Measurements from ENCODE around the gene SLC35G2.
"Not testable (repeated sequence)": the region's sequence is repeated elsewhere in the genome, so short reads cannot be mapped to it uniquely, and the experiment has no call there.

Gene SLC35G2

DNA sequence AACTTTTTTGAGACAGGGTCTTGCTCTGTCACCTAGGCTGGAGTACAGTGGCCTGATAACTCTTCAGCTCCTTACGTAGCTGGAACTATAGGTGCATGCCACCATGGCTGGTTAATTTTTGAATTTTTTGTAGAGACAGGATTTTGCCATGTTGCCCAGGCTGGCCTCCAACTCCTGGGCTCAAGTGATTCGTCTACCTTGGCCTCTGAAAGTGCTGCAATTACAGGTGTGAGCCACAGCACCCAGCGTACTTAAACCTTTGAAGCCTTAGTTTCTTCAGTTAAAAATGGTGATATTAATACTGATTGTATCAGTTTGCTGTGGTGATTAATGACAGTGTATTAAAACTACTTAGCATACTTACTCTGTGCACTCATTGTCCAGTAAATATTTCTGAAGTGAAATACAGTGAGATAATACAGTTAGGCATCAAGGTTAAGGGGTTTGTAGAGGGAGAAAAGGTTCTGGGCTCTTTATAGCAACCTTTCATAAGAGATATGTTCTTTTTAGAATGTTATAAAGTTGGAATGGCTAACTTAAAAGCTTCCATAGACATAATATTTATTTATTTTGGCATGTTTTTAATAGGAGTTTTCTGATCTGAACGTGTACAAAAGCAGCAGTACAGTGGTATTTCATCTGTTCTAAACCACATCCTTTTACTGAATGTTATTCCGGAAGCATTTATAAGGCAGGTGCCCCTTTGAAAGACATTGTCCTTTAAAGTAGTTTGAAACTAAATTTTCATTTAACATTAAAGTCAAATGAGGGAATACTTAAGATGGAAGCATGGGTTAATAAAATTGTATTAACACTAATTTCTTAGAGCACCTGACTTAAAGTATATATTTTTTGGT lies 66.7 kb downstream of the SLC35G2 start:
- in situ Hi-C loops (cut with MboI; ENCODE audit: low sequenced_read_pairs): no loop called here

DNA sequence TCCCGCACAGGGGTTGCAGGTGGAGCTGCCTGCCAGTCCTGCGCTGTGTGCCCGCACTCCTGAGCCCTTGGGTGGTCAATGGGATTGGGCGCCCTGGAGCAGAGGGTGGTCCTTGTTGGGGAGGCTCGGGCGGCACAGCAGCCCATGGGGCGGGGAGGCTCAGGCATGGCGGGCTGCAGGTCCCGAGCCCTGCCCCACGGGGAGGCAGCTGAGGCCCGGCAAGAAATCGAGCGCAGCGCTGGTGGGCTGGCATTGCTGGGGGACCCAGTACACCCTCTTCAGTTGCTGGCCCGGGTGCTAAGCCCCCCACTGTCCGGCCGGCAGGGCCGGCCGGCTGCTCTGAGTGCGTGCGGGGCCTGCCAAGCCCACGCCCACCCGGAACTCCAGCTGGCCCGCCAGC lies 71.0 kb downstream of the SLC35G2 start:
- in situ Hi-C loops (cut with MboI; ENCODE audit: low sequenced_read_pairs): no loop called here

DNA sequence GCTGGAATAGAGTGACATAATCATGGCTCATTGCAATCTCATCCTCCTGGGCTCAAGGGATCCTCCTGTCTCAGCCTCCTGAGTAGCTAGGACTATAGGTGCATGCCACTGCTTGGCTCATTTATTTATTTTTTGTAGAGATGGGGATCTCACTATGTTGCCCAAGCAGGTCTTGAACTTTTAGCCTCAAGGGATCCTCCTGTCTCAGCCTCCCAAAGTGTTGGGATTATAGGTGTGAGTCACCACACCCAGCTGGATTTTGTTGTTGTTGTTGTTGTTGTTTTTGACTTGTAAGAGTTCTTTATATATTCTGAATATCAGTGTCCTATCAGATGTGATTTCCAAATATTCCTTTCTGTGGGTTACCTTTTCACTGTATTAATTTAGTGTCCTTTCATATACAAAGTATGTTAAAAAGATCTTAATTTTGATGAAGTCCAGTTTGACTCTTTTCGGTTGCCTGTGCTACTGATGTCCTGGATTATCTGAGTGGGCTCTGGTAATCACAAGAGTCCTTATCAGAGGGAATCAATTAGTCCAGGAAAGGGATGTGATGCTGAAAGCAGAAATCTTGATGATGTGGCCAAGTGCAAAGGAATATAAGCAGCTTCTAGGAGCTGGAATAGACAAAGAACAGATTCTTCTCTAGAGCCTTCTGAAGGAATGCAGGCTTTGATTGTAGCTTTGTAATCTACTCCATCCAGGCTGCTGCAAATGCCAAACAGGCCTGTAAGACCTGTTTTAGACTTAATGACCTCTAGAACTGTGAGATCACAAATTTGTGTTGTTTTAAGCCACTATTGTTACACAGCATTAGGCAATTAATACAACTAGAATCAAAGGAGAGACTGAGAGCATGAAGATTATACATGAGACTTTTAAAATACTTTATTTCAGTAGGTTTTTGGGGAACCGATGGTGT lies 73.3 kb downstream of the SLC35G2 start:
- in situ Hi-C loops (cut with MboI; ENCODE audit: low sequenced_read_pairs): no loop called here

DNA sequence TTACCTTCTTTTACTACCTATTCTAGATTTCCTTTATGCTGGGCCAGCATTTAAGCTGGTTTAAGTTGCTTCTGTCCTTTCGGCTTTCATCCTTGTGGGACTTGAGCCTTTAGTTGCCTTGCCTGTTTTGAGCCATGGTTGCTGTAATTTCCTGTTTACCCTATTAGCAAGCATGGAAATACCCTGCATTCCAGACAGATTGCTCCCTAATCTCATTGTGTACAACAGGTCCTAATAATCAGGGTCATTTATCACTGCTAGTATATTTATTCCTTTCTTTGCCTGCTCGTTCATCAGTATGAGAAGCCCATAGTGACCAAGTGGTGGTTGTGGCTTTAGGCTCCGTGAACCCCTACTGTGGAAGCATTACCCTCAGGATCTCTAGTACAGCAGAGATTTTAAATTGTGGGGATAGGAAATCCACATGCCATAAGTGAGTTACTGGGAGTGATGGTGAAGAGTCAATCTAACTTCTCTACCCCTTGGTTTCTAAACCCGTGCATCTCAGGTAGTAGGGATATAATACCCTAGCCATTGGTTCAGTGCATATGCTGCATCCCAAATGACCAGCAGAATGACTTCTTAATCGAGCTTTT lies 75.0 kb downstream of the SLC35G2 start:
- in situ Hi-C loops (cut with MboI; ENCODE audit: low sequenced_read_pairs): no loop called here

DNA sequence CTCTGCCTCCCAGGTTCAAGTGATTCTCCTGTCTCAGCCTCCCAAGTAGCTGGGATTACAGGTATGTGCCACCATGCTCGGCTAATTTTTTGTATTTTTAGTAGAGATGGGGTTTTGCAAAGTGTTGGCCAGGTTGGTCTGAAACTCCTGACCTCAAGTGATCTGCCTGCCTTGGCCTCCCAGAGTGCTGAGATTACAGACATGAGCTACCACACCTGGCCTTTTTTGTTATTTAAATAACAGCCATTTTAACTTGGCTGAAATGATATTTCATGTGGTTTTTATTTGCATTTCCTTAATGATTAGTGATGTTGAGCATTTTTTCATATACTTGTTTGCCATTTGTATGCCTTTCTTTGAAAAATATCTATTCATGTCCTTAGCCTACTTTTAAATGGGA lies 78.2 kb downstream of the SLC35G2 start:
- in situ Hi-C loops (cut with MboI; ENCODE audit: low sequenced_read_pairs): not testable (repeated sequence)

DNA sequence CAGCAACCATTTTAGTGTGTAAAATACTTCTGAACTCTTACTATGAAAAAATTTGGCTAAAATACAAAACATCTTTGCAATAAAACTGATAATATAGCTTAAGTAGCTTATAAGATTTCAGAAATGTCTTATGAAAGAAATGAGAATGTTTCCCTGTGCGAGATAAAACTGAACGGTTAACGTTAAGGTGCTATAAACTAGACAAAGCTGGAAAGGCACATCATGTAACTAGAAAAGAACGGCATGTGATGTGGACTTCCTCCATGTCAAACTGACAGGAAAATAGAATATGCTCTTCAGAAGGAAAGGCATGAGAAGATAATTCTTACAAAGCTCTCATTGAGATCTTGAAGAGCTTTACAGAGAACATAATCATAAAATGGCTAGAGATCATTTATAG lies 79.6 kb downstream of the SLC35G2 start:
- in situ Hi-C loops (cut with MboI; ENCODE audit: low sequenced_read_pairs): no loop called here

DNA sequence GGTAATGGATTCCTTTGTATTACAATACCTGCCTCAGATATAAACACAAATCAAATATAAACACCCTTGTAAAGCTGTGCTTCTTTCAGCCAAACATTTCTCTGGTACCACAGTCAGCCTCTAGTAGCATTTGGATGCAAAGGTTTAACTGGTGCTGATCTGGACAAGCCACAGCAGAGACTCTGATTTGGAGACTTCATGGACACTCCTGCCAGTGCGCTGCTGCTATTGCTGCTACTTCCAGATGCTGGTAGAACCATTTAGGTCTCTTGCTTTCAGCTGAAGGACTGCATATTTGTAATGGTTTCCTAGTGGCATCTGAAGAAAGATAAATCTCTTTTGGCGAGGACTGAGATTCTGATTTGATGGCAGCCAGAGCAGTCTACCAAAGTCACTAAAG lies 80.0 kb downstream of the SLC35G2 start:
- in situ Hi-C loops (cut with MboI; ENCODE audit: low sequenced_read_pairs): no loop called here

DNA sequence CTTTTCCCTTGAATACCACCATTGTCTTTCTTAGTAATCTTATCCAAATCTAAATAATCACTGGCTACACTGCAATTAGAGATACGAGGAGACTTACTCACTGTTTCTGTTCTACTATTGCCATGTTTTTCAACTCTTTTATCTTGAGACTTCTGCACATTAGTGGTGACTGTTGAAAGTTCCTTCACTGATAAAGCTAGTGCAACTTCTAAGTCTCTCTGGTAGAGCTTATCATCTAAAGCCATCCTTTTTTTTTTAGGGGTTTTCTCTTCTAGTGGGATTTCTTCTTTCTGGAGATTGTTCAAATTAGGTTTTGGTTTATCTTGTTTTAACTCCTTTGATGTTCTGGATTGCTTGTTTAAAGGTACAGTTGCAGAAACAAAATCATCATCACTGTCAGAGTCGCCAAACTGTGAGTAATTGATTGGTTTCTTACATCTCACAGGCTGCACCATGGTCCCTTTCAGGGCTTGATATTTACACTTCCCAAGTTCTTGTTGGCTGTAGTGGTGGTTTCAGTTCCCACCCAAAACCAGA lies 80.8 kb downstream of the SLC35G2 start:
- in situ Hi-C loops (cut with MboI; ENCODE audit: low sequenced_read_pairs): no loop called here

DNA sequence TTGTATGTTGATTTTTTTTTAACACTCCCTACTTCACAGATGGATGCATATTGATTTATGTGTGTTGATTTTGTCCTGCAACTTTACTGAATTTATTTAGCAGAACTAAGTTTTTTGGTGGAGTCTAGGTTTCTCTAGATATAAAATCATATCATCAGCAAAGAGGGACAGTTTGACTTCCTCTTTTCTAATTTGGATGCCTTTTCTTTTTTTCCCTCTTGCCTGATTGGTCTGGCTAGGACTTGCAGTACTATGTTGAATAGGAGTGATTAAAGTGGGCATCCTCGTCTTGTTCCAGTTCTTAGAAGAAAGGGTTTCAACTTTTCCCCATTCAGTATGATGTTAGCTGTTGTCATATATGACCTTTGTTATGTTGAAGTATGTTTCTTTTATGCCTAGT lies 81.8 kb downstream of the SLC35G2 start:
- in situ Hi-C loops (cut with MboI; ENCODE audit: low sequenced_read_pairs): not testable (repeated sequence)

DNA sequence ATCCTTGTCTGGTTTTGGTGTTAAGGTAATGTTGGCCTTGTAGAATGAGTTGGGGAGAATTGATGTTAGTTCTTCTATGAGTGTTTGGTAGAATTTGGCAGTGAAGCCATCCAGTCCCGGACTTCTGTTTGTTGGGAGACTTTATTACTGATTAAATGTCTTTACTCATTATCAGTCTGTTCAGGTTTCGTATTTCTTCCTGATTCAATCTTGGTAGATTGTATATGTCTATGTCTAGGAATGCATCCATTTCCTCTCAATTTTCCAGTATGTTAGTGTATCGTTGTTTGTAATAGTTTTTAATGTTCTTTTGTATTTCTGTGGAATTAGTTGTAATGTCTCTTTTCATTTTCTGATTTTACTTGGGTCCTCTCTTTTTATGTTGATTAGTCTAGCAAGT lies 82.5 kb downstream of the SLC35G2 start:
- in situ Hi-C loops (cut with MboI; ENCODE audit: low sequenced_read_pairs): no loop called here

DNA sequence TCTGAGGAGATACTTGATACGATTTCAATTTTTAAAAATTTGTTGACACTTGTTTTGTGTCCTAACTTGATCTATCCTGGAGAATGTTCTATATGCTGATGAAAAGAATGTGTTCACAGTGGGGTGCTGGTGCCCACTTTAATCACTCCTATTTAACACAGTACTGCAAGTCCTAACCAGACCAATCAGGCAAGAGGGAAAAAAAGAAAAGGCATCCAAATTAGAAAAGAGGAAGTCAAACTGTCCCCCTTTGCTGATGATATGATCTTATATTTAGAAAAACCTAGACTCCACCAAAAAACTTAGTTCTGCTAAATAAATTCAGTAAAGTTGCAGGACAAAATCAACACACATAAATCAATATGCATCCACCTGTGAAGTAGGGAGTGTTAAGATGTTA lies 83.6 kb downstream of the SLC35G2 start:
- in situ Hi-C loops (cut with MboI; ENCODE audit: low sequenced_read_pairs): not testable (repeated sequence)

DNA sequence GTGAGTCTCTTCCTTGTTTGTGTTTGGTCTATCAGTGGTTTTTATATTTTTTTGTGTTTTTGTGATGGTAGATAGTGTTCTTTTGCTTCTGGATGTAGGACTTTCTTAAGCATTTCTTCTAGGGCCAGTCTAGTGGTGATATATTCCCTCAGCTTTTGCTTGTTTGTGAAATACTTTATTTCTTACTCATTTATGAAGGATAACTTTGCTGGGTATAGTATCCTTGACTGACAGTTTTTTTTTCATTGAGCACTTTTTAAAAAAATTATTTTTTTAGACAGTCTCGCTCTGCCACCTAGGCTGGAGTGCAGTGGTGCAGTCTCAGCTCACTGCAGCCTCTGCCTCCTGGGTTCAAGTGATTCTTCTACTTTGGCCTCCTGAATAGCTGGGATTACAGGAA lies 85.0 kb downstream of the SLC35G2 start:
- in situ Hi-C loops (cut with MboI; ENCODE audit: low sequenced_read_pairs): no loop called here

DNA sequence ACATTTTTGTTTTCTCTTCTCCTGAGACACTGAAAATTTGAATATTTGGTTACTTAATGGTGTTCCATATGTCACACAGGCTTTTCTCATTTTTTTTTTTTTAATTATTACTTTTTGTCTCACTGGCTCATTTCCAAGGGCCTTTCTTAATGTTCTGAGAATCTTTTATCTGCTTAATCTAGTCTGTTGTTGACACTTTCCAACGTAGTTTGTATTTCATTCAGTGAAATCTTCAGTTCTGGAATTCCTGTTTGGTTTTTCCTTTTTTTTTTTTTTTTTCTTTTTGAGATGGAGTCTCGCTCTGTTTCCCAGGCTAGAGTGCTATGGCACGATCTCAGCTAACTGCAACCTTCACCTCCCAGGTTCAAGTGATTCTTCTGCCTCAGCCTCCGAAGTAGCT lies 85.8 kb downstream of the SLC35G2 start:
- in situ Hi-C loops (cut with MboI; ENCODE audit: low sequenced_read_pairs): no loop called here

All from hTERT RPE-1 (cell line).